ENCODE measurements around the gene ZYG11A. TPM values are rescaled to one million over a fixed set of nuclear protein-coding genes. Genes with fewer than 3 reads are reported as not detected.
A peak's percentile ranks its signal among the peaks of the same experiment; 100 is the strongest.

ZYG11A gene
- total and polyA plus RNA-seq, 2 donors from 2014 or later, result 0.28 to 0.84 TPM

- no peaks in the 10 kb centered on the region for H3K27me3 ChIP-seq (ENCODE audit: control insufficient read depth, insufficient read depth, low read length)
- H3K4me1 ChIP-seq (ENCODE audit: control insufficient read depth in 2 of 3, insufficient read depth in 2 of 3, low read depth in 1 of 3, low read length in 3 of 3), result no peaks in the 10 kb centered on the region
- TF ChIP-seq CTCF (IDR thresholded peaks at IDR 0.05; ENCODE audit: borderline replicate concordance, extremely low read depth, insufficient read depth), result no peak
- H3K9ac ChIP-seq (ENCODE audit: low read length in 3 of 3), result peak overlapping the region in 1 of 3 donors; percentile 60
- H3K9me3 ChIP-seq (ENCODE audit: control insufficient read depth in 2 of 3, insufficient read depth in 1 of 3, low read length in 3 of 3), result no peaks in the 10 kb centered on the region
- H3K4me3 ChIP-seq (ENCODE audit: low read length in 3 of 3), result peak overlapping the region in 1 of 3 donors; percentile 57
- no peak for DNase-seq
- intact Hi-C loops (cut with DNase I), result no loop called here
- H3K36me3 ChIP-seq (ENCODE audit: control insufficient read depth in 2 of 3, insufficient read depth in 3 of 3, low read length in 3 of 3), result no peaks in the 10 kb centered on the region
- no peak for FAIRE-seq
- H3K27ac ChIP-seq (ENCODE audit: low read depth in 2 of 2, low read length in 2 of 2), result peak overlapping the region in 1 of 2 donors; percentile 92
Measured at GRCh38 chr1:52919723-52920483, 77.3 kb downstream of the ZYG11A start.

GRCh38 chr1:52920791-52921291 is 78.3 kb downstream of the ZYG11A start:
- intact Hi-C loops (cut with DNase I), result no loop called here
- peak in 4 of 5 donors; percentile 35 to 80 (median 58) for DNase-seq
- peak overlapping the region; percentile 9 to 67 (median 60) for H3K9ac ChIP-seq (ENCODE audit: low read length in 3 of 3)
- FAIRE-seq, result no peak
- H3K27me3 ChIP-seq (ENCODE audit: control insufficient read depth, insufficient read depth, low read length), result no peaks in the 10 kb centered on the region
- H3K4me1 ChIP-seq (ENCODE audit: control insufficient read depth in 2 of 3, insufficient read depth in 2 of 3, low read depth in 1 of 3, low read length in 3 of 3), result peaks cover 0 to 2% (median 0%) of the 10 kb centered on the region in 3 donors
- no peak for TF ChIP-seq CTCF (IDR thresholded peaks at IDR 0.05; ENCODE audit: borderline replicate concordance, extremely low read depth, insufficient read depth)
- no peaks in the 10 kb centered on the region for H3K36me3 ChIP-seq (ENCODE audit: control insufficient read depth in 2 of 3, insufficient read depth in 3 of 3, low read length in 3 of 3)
- H3K9me3 ChIP-seq (ENCODE audit: control insufficient read depth in 2 of 3, insufficient read depth in 1 of 3, low read length in 3 of 3), result no peaks in the 10 kb centered on the region
- H3K27ac ChIP-seq (ENCODE audit: low read depth in 2 of 2, low read length in 2 of 2), result peak overlapping the region; percentile 90 to 92
- peak overlapping the region; percentile 57 to 68 (median 66) for H3K4me3 ChIP-seq (ENCODE audit: low read length in 3 of 3)

- DNase-seq, result peak in 2 of 5 donors; percentile 36 to 51
Measured at GRCh38 chr1:52925571-52926005, 83.0 kb downstream of the ZYG11A start.

More at GRCh38 chr1:52925571-52926005, 83.0 kb downstream of the ZYG11A start:
- Histone ChIP-seq H3K4me3 (ENCODE audit: low read length in 3 of 3) (peak overlapping the region; percentile 33 to 46 (median 39)), H3K4me1 (ENCODE audit: control insufficient read depth in 2 of 3, insufficient read depth in 2 of 3, low read depth in 1 of 3, low read length in 3 of 3) (peaks cover 0 to 11% (median 0%) of the 10 kb centered on the region in 3 donors), H3K36me3 (ENCODE audit: control insufficient read depth in 2 of 3, insufficient read depth in 3 of 3, low read length in 3 of 3) (no peaks in the 10 kb centered on the region), H3K27ac (ENCODE audit: low read depth in 2 of 2, low read length in 2 of 2) (peak overlapping the region in 1 of 2 donors; percentile 52), H3K9me3 (ENCODE audit: control insufficient read depth in 2 of 3, insufficient read depth in 1 of 3, low read length in 3 of 3) (no peaks in the 10 kb centered on the region), H3K9ac (ENCODE audit: low read length in 3 of 3) (peak overlapping the region in 1 of 3 donors; percentile 4), H3K27me3 (ENCODE audit: control insufficient read depth, insufficient read depth, low read length) (no peaks in the 10 kb centered on the region)
- intact Hi-C loops (cut with DNase I), result no loop called here
- peak; percentile 90 for FAIRE-seq
- no peak for TF ChIP-seq CTCF (IDR thresholded peaks at IDR 0.05; ENCODE audit: borderline replicate concordance, extremely low read depth, insufficient read depth)
